Upper lobe of left lung (tissue), 6 donors: ENCODE measurements around the gene ZNF473. TPM values are rescaled to one million over a fixed set of nuclear protein-coding genes. Genes with fewer than 3 reads are reported as not detected.

Experiments used
- ATAC-seq, 2 donors: fragments of 200-7000 bp; cut with Tn5 transposase; one replicate each; pipeline ENCODE4 v1.9.1; 2022; ENCODE audit warnings: mild to moderate bottlenecking in 2 of 2, moderate library complexity in 2 of 2; ENCODE audit not compliant: low FRiP score in 2 of 2
- DNase-seq, 2 donors: peaks; one replicate each; pipeline ENCODE4 v3.0.0-alpha.2; 2019 to 2020
- H3K27ac ChIP-seq, 4 donors: fragments of 200-600 bp; sonication (generic); one replicate each; pipeline ENCODE4 v1.5.1; 2016 to 2019
- H3K27me3 ChIP-seq, 4 donors: fragments of 200-600 bp; sonication (generic); one replicate each; pipeline ENCODE4 v1.5.1; 2017 to 2019
- H3K36me3 ChIP-seq, 4 donors: fragments of 200-600 bp; sonication (generic); one replicate each; pipeline ENCODE4 v1.5.1; 2016 to 2019
- H3K4me1 ChIP-seq, 4 donors: fragments of 200-600 bp; sonication (generic); one replicate each; pipeline ENCODE4 v1.5.1; 2018 to 2019
- H3K4me3 ChIP-seq, 4 donors: fragments of 200-600 bp; sonication (generic); one replicate each; pipeline ENCODE4 v1.5.1; 2017 to 2019; ENCODE audit warnings: mild to moderate bottlenecking in 2 of 4, moderate library complexity in 1 of 4
- H3K9me3 ChIP-seq, 4 donors: fragments of 200-600 bp; sonication (generic); one replicate each; pipeline ENCODE4 v1.5.1; 2018 to 2019
- CTCF ChIP-seq, 6 experiments: fragments of 450-650 bp in 4 of 6; fragments of 200-600 bp in 2 of 6; sonication (generic) in 2 of 6; IDR thresholded peaks; one replicate each; pipeline ENCODE4 v1.5.1; 2016 to 2019; ENCODE audit warnings: antibody characterized with exemption in 6 of 6
- EP300 ChIP-seq, 4 donors: sonication (generic); formaldehyde crosslinking; IDR thresholded peaks; one replicate each; pipeline ENCODE4 v1.5.1; 2017; ENCODE audit warnings: antibody characterized with exemption in 4 of 4, control low read depth in 2 of 4
- POLR2A ChIP-seq, 4 donors: fragments of 450-650 bp; IDR thresholded peaks; one replicate each; pipeline ENCODE4 v1.5.1; 2016 to 2017; ENCODE audit warnings: antibody characterized with exemption in 4 of 4, mild to moderate bottlenecking in 2 of 4
- POLR2AphosphoS5 ChIP-seq, 2 donors: sonication (generic); formaldehyde crosslinking; IDR thresholded peaks; one replicate each; pipeline ENCODE4 v1.5.1; 2017; ENCODE audit warnings: antibody characterized with exemption in 2 of 2
- WGBS, 2 donors: methylation state at CpG; one replicate each; pipeline ENCODE4 v1.1.5; 2017 to 2018; 5-methylcytosine and 5-hydroxymethylcytosine counted together
- total RNA-seq, 6 donors: library from RNA; depleted of rRNA in 4 of 6; stranded (reverse); fragments of >200 nt in 4 of 6; gene quantifications; one replicate each; pipeline versions ENCODE4 v1.1.0 to v1.2.1, GENCODE V29; 2016 to 2021
- donor health status: DM: no; HTN: no; CAD: no; lungs with moderate emphysema.
- donor health status: DM: no; HTN: yes; CAD: no; lungs with severe emphysema.

Gene ZNF473
- total RNA-seq, 6 donors from 2014 or later: 3.8 to 12.5 (median 6.3) TPM

GRCh38 chr19:50020481-50020880 lies 5.3 kb upstream of the ZNF473 start:
- no peak overlapping the region for H3K27ac ChIP-seq
- no peaks in the 10 kb centered on the region for H3K9me3 ChIP-seq
- ATAC-seq (no peak), DNase-seq (no peak)
- TF ChIP-seq POLR2A (IDR thresholded peaks at IDR 0.05) (no peak), CTCF (IDR thresholded peaks at IDR 0.05) (no peak), EP300 (IDR thresholded peaks at IDR 0.05) (no peak), POLR2AphosphoS5 (IDR thresholded peaks at IDR 0.05) (no peak)
- no peaks in the 10 kb centered on the region for H3K27me3 ChIP-seq
- peaks cover 22 to 50% (median 36%) of the 10 kb centered on the region in 4 donors for H3K36me3 ChIP-seq
- H3K4me3 ChIP-seq: no peak overlapping the region
- peaks cover 8 to 22% (median 13%) of the 10 kb centered on the region in 4 donors for H3K4me1 ChIP-seq
- WGBS, 2 donors: 78 to 79% methylated on average over 6 of the region's 6 CpGs

- ATAC-seq: no peak
These were observed 3.0 kb upstream of the ZNF473 start for GRCh38 chr19:50022823-50023222.

GRCh38 chr19:50024719-50025021 lies 1.1 kb upstream of the ZNF473 start:
- 1 to 2% methylated on average over 9 to 10 of the region's 10 CpGs for WGBS, 2 donors
- H3K9me3 ChIP-seq: no peaks in the 10 kb centered on the region
- H3K4me1 ChIP-seq: peaks cover 21 to 42% (median 25%) of the 10 kb centered on the region in 4 donors
- DNase-seq: no peak
- H3K4me3 ChIP-seq: peak overlapping the region; percentile 76 to 96 (median 82)
- no peak for ATAC-seq
- H3K27me3 ChIP-seq: no peaks in the 10 kb centered on the region
- peak overlapping the region; percentile 82 to 95 (median 92) for H3K27ac ChIP-seq
- H3K36me3 ChIP-seq: peaks cover 0 to 13% (median 7%) of the 10 kb centered on the region in 4 donors
- no peak for TF ChIP-seq CTCF (IDR thresholded peaks at IDR 0.05)
- TF ChIP-seq POLR2AphosphoS5 (IDR thresholded peaks at IDR 0.05): no peak
- no peak for TF ChIP-seq EP300 (IDR thresholded peaks at IDR 0.05)
- no peak for TF ChIP-seq POLR2A (IDR thresholded peaks at IDR 0.05)

More at GRCh38 chr19:50022823-50023222, 3.0 kb upstream of the ZNF473 start:
- 80 to 84% methylated on average over 7 of the region's 7 CpGs for WGBS, 2 donors
- Histone ChIP-seq H3K27ac (no peak overlapping the region), H3K36me3 (peaks cover 7 to 30% (median 16%) of the 10 kb centered on the region in 4 donors), H3K27me3 (no peaks in the 10 kb centered on the region), H3K4me3 (no peak overlapping the region), H3K9me3 (no peaks in the 10 kb centered on the region), H3K4me1 (peaks cover 21 to 41% (median 25%) of the 10 kb centered on the region in 4 donors)
- no peak for DNase-seq
- TF ChIP-seq POLR2A (IDR thresholded peaks at IDR 0.05) (no peak), POLR2AphosphoS5 (IDR thresholded peaks at IDR 0.05) (no peak), EP300 (IDR thresholded peaks at IDR 0.05) (no peak)

GRCh38 chr19:50025022-50025793 lies 597 bp upstream of the ZNF473 start, which contains the start of gene VRK3:
TSS of gene VRK3 (minus strand) at chr19:50025372. CDS start at chr19:50016162, 9,210 bp downstream.
- Histone ChIP-seq H3K4me3 (peak within 1 kb of the TSS; percentile 79 to 96 (median 84)), H3K9me3 (no peaks in the 10 kb centered on the region), H3K36me3 (peaks cover 0 to 7% (median 3%) of the 10 kb centered on the region in 4 donors), H3K27me3 (no peaks in the 10 kb centered on the region), H3K4me1 (peaks cover 21 to 42% (median 25%) of the 10 kb centered on the region in 4 donors), H3K27ac (peak within 1 kb of the TSS; percentile 82 to 95 (median 92))
- DNase-seq: peak; percentile 99
- TF ChIP-seq EP300 (IDR thresholded peaks at IDR 0.05) (no peak), CTCF (IDR thresholded peaks at IDR 0.05) (peak in 4 of 6 experiments; percentile 27 to 40 (median 36)), POLR2A (IDR thresholded peaks at IDR 0.05) (peak in 3 of 4 donors; percentile 36 to 85 (median 65)), POLR2AphosphoS5 (IDR thresholded peaks at IDR 0.05) (peak; percentile 68 to 73)
- ATAC-seq: peak; percentile 95 to 97
- WGBS, 2 donors: 0 to 1% methylated on average over 20 to 56 of the region's 59 CpGs

GRCh38 chr19:50026550-50026906 lies 723 bp downstream of the ZNF473 start:
- H3K27ac ChIP-seq: no peak overlapping the region
- no peak for TF ChIP-seq EP300 (IDR thresholded peaks at IDR 0.05)
- no peak for TF ChIP-seq POLR2A (IDR thresholded peaks at IDR 0.05)
- no peak for TF ChIP-seq CTCF (IDR thresholded peaks at IDR 0.05)
- WGBS, 2 donors: 86 to 90% methylated on average over 7 of the region's 7 CpGs
- H3K27me3 ChIP-seq: no peaks in the 10 kb centered on the region
- DNase-seq (no peak), ATAC-seq (no peak)
- peak overlapping the region in 3 of 4 donors; percentile 79 to 96 (median 84) for H3K4me3 ChIP-seq
- H3K9me3 ChIP-seq: no peaks in the 10 kb centered on the region
- H3K36me3 ChIP-seq: peaks cover 0 to 10% (median 4%) of the 10 kb centered on the region in 4 donors
- H3K4me1 ChIP-seq: peaks cover 21 to 42% (median 25%) of the 10 kb centered on the region in 4 donors
